OCI-LY1 (cell line): Measurements from ENCODE around the gene RAB11FIP4.

Source experiments
- H2AFZ ChIP-seq: fragments of 200-600 bp; sonication (generic), shearing (Covaris generic); 2 replicates; pipeline ENCODE4 v1.6.0; 2014; ENCODE audit warnings: antibody characterized with exemption, mild to moderate bottlenecking, low read length
- H3F3A ChIP-seq: fragments of 200-600 bp; sonication (generic), shearing (Covaris generic); 2 replicates; pipeline ENCODE4 v1.6.0; 2014; ENCODE audit warnings: mild to moderate bottlenecking, antibody characterized with exemption, low read length, moderate library complexity; ENCODE audit not compliant: insufficient read depth
- H3K27ac ChIP-seq: fragments of 200-600 bp; sonication (generic); 2 replicates; pipeline ENCODE4 v1.5.1; 2014; ENCODE audit warnings: low read length, mixed run types, mild to moderate bottlenecking, low read depth; ENCODE audit not compliant: poor library complexity, severe bottlenecking
- H3K27me3 ChIP-seq: fragments of 200-600 bp; sonication (generic); 2 replicates; pipeline ENCODE4 v1.6.0; 2014; ENCODE audit warnings: antibody characterized with exemption, mild to moderate bottlenecking, low read length, moderate library complexity; ENCODE audit not compliant: insufficient read depth
- H3K36me3 ChIP-seq: fragments of 200-600 bp; sonication (generic); 2 replicates; pipeline ENCODE4 v1.6.1; 2014; ENCODE audit warnings: mild to moderate bottlenecking, antibody characterized with exemption, low read length, moderate library complexity, mixed read lengths; ENCODE audit not compliant: insufficient read depth
- H3K4me1 ChIP-seq: fragments of 200-600 bp; sonication (generic); 2 replicates; pipeline ENCODE4 v1.5.1; 2014; ENCODE audit warnings: mild to moderate bottlenecking, low read length, moderate library complexity; ENCODE audit not compliant: insufficient read depth, severe bottlenecking
- H3K4me2 ChIP-seq: fragments of 200-600 bp; sonication (generic), shearing (Covaris generic); 2 replicates; pipeline ENCODE4 v1.6.1; 2014; ENCODE audit warnings: low read length
- H3K4me3 ChIP-seq: fragments of 200-600 bp; sonication (generic); 2 replicates; pipeline ENCODE4 v1.5.1; 2014; ENCODE audit warnings: low read length, low read depth, mild to moderate bottlenecking, mixed read lengths; ENCODE audit not compliant: poor library complexity, severe bottlenecking
- H3K79me2 ChIP-seq: fragments of 200-600 bp; shearing (Covaris generic); 2 replicates; pipeline ENCODE4 v1.6.1; 2016; ENCODE audit warnings: mixed run types, low read length, mixed read lengths; ENCODE audit not compliant: insufficient read depth
- H3K9ac ChIP-seq: fragments of 200-600 bp; sonication (generic), shearing (Covaris generic); 2 replicates; pipeline ENCODE4 v1.6.1; 2014; ENCODE audit warnings: mild to moderate bottlenecking, low read length, mixed read lengths
- H3K9me2 ChIP-seq: fragments of 200-600 bp; sonication (generic), shearing (Covaris generic); 2 replicates; pipeline ENCODE4 v1.6.1; 2014; ENCODE audit warnings: low read depth, mild to moderate bottlenecking, low read length, mixed read lengths
- H3K9me3 ChIP-seq: fragments of 200-600 bp; shearing (Covaris generic); 2 replicates; pipeline ENCODE4 v1.6.1; 2014; ENCODE audit warnings: low read length, mixed read lengths
- H4K20me1 ChIP-seq: fragments of 200-600 bp; sonication (generic), shearing (Covaris generic); 2 replicates; pipeline ENCODE4 v1.6.0; 2016; ENCODE audit warnings: mild to moderate bottlenecking, low read length; ENCODE audit not compliant: insufficient read depth
- CTCF ChIP-seq: fragments of 200-600 bp; sonication (generic), shearing (Covaris generic); IDR thresholded peaks from 2 replicates; pipeline ENCODE4 v1.5.1; 2017; ENCODE audit warnings: mild to moderate bottlenecking, antibody characterized with exemption, low read length, moderate library complexity, mixed read lengths
- EZH2 ChIP-seq: fragments of 200-600 bp; sonication (generic), shearing (Covaris generic); IDR thresholded peaks from 2 replicates; pipeline ENCODE4 v1.8.0; 2017; ENCODE audit warnings: borderline replicate concordance, mixed run types, mild to moderate bottlenecking, antibody characterized with exemption, low read length, moderate library complexity, mixed read lengths

The RAB11FIP4 gene

GRCh38 chr17:31456814-31457213 is 65.3 kb downstream of the RAB11FIP4 start:
- H3K9ac ChIP-seq = no peak overlapping the region
- H3K4me1 ChIP-seq = no peaks in the 10 kb centered on the region
- no peaks in the 10 kb centered on the region for H3K36me3 ChIP-seq
- no peaks in the 10 kb centered on the region for H3K9me3 ChIP-seq
- no peaks in the 10 kb centered on the region for H3F3A ChIP-seq
- TF ChIP-seq EZH2 (no peak), CTCF (no peak)
- no peaks in the 10 kb centered on the region for H4K20me1 ChIP-seq
- H3K9me2 ChIP-seq = no peaks in the 10 kb centered on the region
- no peak overlapping the region for H3K4me3 ChIP-seq
- peaks cover 10% of the 10 kb centered on the region; the same call in 1 of the 2 replicates for H3K27me3 ChIP-seq
- H3K79me2 ChIP-seq = no peaks in the 10 kb centered on the region
- no peak overlapping the region for H3K4me2 ChIP-seq
- no peak overlapping the region for H2AFZ ChIP-seq
- H3K27ac ChIP-seq = no peak overlapping the region

GRCh38 chr17:31457391-31458234 is 66.1 kb downstream of the RAB11FIP4 start:
- Histone ChIP-seq H3K4me3 (no peak overlapping the region), H3K4me1 (no peaks in the 10 kb centered on the region)
- TF ChIP-seq EZH2 (no peak), CTCF (no peak)

GRCh38 chr17:31458829-31459228 is 67.4 kb downstream of the RAB11FIP4 start:
- H3K4me1 ChIP-seq = no peaks in the 10 kb centered on the region
- no peak for TF ChIP-seq EZH2
- TF ChIP-seq CTCF = no peak
- H2AFZ ChIP-seq = no peak overlapping the region
- no peak overlapping the region for H3K9ac ChIP-seq
- H3K27me3 ChIP-seq = peaks cover 10% of the 10 kb centered on the region; the same call in 1 of the 2 replicates
- H3K4me2 ChIP-seq = no peak overlapping the region
- no peak overlapping the region for H3K27ac ChIP-seq
- H3K4me3 ChIP-seq = no peak overlapping the region
- H3K9me2 ChIP-seq = no peaks in the 10 kb centered on the region
- H4K20me1 ChIP-seq = no peaks in the 10 kb centered on the region
- H3K36me3 ChIP-seq = no peaks in the 10 kb centered on the region
- H3K9me3 ChIP-seq = no peaks in the 10 kb centered on the region
- no peaks in the 10 kb centered on the region for H3K79me2 ChIP-seq
- no peaks in the 10 kb centered on the region for H3F3A ChIP-seq

More at GRCh38 chr17:31457391-31458234, 66.1 kb downstream of the RAB11FIP4 start:
- Histone ChIP-seq H3K36me3 (no peaks in the 10 kb centered on the region), H3K9me2 (no peaks in the 10 kb centered on the region), H2AFZ (no peak overlapping the region), H4K20me1 (no peaks in the 10 kb centered on the region), H3K9me3 (no peaks in the 10 kb centered on the region), H3F3A (no peaks in the 10 kb centered on the region), H3K9ac (no peak overlapping the region), H3K4me2 (no peak overlapping the region), H3K27me3 (peaks cover 10% of the 10 kb centered on the region; the same call in 1 of the 2 replicates), H3K27ac (no peak overlapping the region), H3K79me2 (no peaks in the 10 kb centered on the region)
